HEK293 (cell line): Measurements from ENCODE around the gene CPTP.

Experiments used
- BCL11A ChIP-seq: fragments of 450-650 bp; formaldehyde crosslinking; IDR thresholded peaks from 2 replicates; pipeline ENCODE4 v1.5.1; 2016; ENCODE audit warnings: low read depth, missing biosample characterization, missing genetic modification characterization
- BCL11B ChIP-seq: fragments of 450-650 bp; formaldehyde crosslinking; IDR thresholded peaks from 2 replicates; pipeline ENCODE4 v1.5.1; 2016; ENCODE audit warnings: low read depth, missing biosample characterization, missing genetic modification characterization
- CTCF ChIP-seq: fragments of 450-650 bp; formaldehyde crosslinking; IDR thresholded peaks from 2 replicates; pipeline ENCODE4 v1.5.1; 2016; ENCODE audit warnings: missing biosample characterization, missing genetic modification characterization
- GLIS1 ChIP-seq: fragments of 450-650 bp; formaldehyde crosslinking; IDR thresholded peaks from 2 replicates; pipeline ENCODE4 v1.5.1; 2016; ENCODE audit warnings: missing biosample characterization, missing genetic modification characterization
- GLIS2 ChIP-seq: fragments of 450-650 bp; formaldehyde crosslinking; IDR thresholded peaks from 2 replicates; pipeline ENCODE4 v1.5.1; 2016; ENCODE audit warnings: missing biosample characterization, missing genetic modification characterization
- IKZF3 ChIP-seq: fragments of 450-650 bp; IDR thresholded peaks from 2 replicates; pipeline ENCODE4 v1.5.0; 2018; ENCODE audit warnings: missing biosample characterization, mild to moderate bottlenecking, missing genetic modification characterization, moderate library complexity
- PBX3 ChIP-seq: sonication (generic); formaldehyde crosslinking; IDR thresholded peaks from 2 replicates; pipeline ENCODE4 v1.8.1; 2022; ENCODE audit warnings: mild to moderate bottlenecking, moderate library complexity, missing genetic modification reagents
- SP2 ChIP-seq: fragments of 450-650 bp; formaldehyde crosslinking; IDR thresholded peaks from 2 replicates; pipeline ENCODE4 v1.5.1; 2016; ENCODE audit warnings: missing biosample characterization, missing genetic modification characterization
- SP7 ChIP-seq: fragments of 450-650 bp; formaldehyde crosslinking; IDR thresholded peaks from 2 replicates; pipeline ENCODE4 v1.5.1; 2016; ENCODE audit warnings: missing biosample characterization, missing genetic modification characterization
- ZBTB8A ChIP-seq: fragments of 450-650 bp; formaldehyde crosslinking; IDR thresholded peaks from 2 replicates; pipeline ENCODE4 v1.5.1; 2016; ENCODE audit warnings: missing biosample characterization, missing genetic modification characterization
- ZNF114 ChIP-seq: fragments of 450-650 bp; formaldehyde crosslinking; IDR thresholded peaks from 2 replicates; pipeline ENCODE4 v1.5.0; 2017; ENCODE audit warnings: missing biosample characterization, missing genetic modification characterization
- ZNF138 ChIP-seq: fragments of 450-650 bp; formaldehyde crosslinking; IDR thresholded peaks from 2 replicates; pipeline ENCODE4 v1.5.1; 2016; ENCODE audit warnings: missing biosample characterization, missing genetic modification characterization, borderline replicate concordance
- ZNF16 ChIP-seq: fragments of 450-650 bp; formaldehyde crosslinking; IDR thresholded peaks from 2 replicates; pipeline ENCODE4 v1.5.1; 2016; ENCODE audit warnings: low read depth, missing biosample characterization, missing genetic modification characterization
- ZNF18 ChIP-seq: fragments of 450-650 bp; formaldehyde crosslinking; IDR thresholded peaks from 2 replicates; pipeline ENCODE4 v1.5.1; 2016; ENCODE audit warnings: missing biosample characterization, missing genetic modification characterization
- ZNF202 ChIP-seq: fragments of 450-650 bp; formaldehyde crosslinking; IDR thresholded peaks from 2 replicates; pipeline ENCODE4 v1.5.1; 2016; ENCODE audit warnings: missing biosample characterization, missing genetic modification characterization, borderline replicate concordance
- ZNF324 ChIP-seq: fragments of 450-650 bp; formaldehyde crosslinking; IDR thresholded peaks from 2 replicates; pipeline ENCODE4 v1.5.1; 2016; ENCODE audit warnings: missing biosample characterization, missing genetic modification characterization
- ZNF350 ChIP-seq: fragments of 450-650 bp; formaldehyde crosslinking; IDR thresholded peaks from 2 replicates; pipeline ENCODE4 v1.5.0; 2017; ENCODE audit warnings: missing biosample characterization, mild to moderate bottlenecking, missing genetic modification characterization
- ZNF362 ChIP-seq: fragments of 450-650 bp; formaldehyde crosslinking; IDR thresholded peaks from 2 replicates; pipeline ENCODE4 v1.5.1; 2016; ENCODE audit warnings: missing biosample characterization, missing genetic modification characterization
- ZNF37A ChIP-seq: fragments of 450-650 bp; IDR thresholded peaks from 2 replicates; pipeline ENCODE4 v1.5.1; 2018; ENCODE audit warnings: missing biosample characterization, missing genetic modification characterization
- ZNF561 ChIP-seq: fragments of 450-650 bp; IDR thresholded peaks from 2 replicates; pipeline ENCODE4 v1.5.1; 2018; ENCODE audit warnings: missing biosample characterization, missing genetic modification characterization, borderline replicate concordance
- ZNF660 ChIP-seq: fragments of 450-650 bp; IDR thresholded peaks from 2 replicates; pipeline ENCODE4 v1.5.1; 2018; ENCODE audit warnings: missing biosample characterization, mild to moderate bottlenecking, missing genetic modification characterization
- ZNF664 ChIP-seq: fragments of 450-650 bp; formaldehyde crosslinking; IDR thresholded peaks from 2 replicates; pipeline ENCODE4 v1.5.1; 2016; ENCODE audit warnings: missing biosample characterization, missing genetic modification characterization
- ZNF701 ChIP-seq: fragments of 450-650 bp; formaldehyde crosslinking; IDR thresholded peaks from 2 replicates; pipeline ENCODE4 v1.5.1; 2016; ENCODE audit warnings: missing biosample characterization, missing genetic modification characterization
- ZNF704 ChIP-seq: fragments of 450-650 bp; formaldehyde crosslinking; IDR thresholded peaks from 2 replicates; pipeline ENCODE4 v1.5.1; 2016; ENCODE audit warnings: missing biosample characterization, missing genetic modification characterization
- ZSCAN30 ChIP-seq: fragments of 450-650 bp; IDR thresholded peaks from 2 replicates; pipeline ENCODE4 v1.5.1; 2018; ENCODE audit warnings: missing biosample characterization, mild to moderate bottlenecking, missing genetic modification characterization, moderate library complexity

CPTP gene

GRCh38 chr1:1290238-1290731 lies 34.3 kb upstream of the CPTP start (continued):
- TF ChIP-seq ZNF18 (tag by site-specific recombination) (no peak), ZNF664 (tag by site-specific recombination) (no peak), SP2 (tag by site-specific recombination) (no peak), ZNF202 (tag by site-specific recombination) (no peak), GLIS1 (peak; percentile 41), ZNF37A (tag by site-specific recombination) (no peak), ZBTB8A (tag by site-specific recombination) (no peak), IKZF3 (tag by site-specific recombination) (0 out of 2 replicates have a peak, but pooled peaks have one; percentile 44), ZNF704 (tag by site-specific recombination) (no peak), ZNF324 (tag by site-specific recombination) (no peak), ZNF660 (tag by site-specific recombination) (no peak), CTCF (tag by site-specific recombination) (peak; percentile 54), ZNF350 (tag by site-specific recombination) (no peak), SP7 (tag by site-specific recombination) (no peak), ZNF114 (no peak), ZNF561 (tag by site-specific recombination) (no peak), ZSCAN30 (tag by site-specific recombination) (no peak), BCL11B (tag by site-specific recombination) (peak; percentile 73), PBX3 (CRISPR knock-in tag) (no peak), ZNF16 (tag by site-specific recombination) (no peak), ZNF138 (tag by site-specific recombination) (no peak), BCL11A (tag by site-specific recombination) (peak; percentile 83), GLIS2 (tag by site-specific recombination) (peak; percentile 58), ZNF362 (tag by site-specific recombination) (no peak), ZNF701 (tag by site-specific recombination) (no peak)
- TF ChIP-seq, all 188 proteins: peak for 10
